ENCODE measurements around the gene SCGB3A2.

DNA sequence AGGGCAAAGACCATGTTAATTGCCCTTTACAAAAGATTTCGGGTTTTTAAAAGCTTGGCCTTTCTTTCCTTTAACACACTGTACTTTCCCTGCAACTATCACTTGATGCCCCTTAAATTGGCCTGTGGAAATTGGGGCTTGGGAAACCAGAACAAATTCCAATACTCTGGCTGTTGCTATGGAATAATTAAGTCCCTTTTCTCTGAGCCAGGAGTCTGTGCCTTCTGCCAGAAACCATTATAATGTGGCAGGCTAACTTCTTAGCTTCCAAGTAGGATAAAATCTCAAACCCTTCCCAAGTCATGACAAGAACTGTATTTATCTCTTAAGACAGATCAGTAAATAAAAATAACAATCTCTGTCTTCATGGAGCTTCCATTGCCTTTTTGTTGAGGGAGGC, 46.0 kb upstream of the SCGB3A2 start:
- TF ChIP-seq, protein P1, sequence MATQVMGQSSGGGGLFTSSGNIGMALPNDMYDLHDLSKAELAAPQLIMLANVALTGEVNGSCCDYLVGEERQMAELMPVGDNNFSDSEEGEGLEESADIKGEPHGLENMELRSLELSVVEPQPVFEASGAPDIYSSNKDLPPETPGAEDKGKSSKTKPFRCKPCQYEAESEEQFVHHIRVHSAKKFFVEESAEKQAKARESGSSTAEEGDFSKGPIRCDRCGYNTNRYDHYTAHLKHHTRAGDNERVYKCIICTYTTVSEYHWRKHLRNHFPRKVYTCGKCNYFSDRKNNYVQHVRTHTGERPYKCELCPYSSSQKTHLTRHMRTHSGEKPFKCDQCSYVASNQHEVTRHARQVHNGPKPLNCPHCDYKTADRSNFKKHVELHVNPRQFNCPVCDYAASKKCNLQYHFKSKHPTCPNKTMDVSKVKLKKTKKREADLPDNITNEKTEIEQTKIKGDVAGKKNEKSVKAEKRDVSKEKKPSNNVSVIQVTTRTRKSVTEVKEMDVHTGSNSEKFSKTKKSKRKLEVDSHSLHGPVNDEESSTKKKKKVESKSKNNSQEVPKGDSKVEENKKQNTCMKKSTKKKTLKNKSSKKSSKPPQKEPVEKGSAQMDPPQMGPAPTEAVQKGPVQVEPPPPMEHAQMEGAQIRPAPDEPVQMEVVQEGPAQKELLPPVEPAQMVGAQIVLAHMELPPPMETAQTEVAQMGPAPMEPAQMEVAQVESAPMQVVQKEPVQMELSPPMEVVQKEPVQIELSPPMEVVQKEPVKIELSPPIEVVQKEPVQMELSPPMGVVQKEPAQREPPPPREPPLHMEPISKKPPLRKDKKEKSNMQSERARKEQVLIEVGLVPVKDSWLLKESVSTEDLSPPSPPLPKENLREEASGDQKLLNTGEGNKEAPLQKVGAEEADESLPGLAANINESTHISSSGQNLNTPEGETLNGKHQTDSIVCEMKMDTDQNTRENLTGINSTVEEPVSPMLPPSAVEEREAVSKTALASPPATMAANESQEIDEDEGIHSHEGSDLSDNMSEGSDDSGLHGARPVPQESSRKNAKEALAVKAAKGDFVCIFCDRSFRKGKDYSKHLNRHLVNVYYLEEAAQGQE (IDR thresholded peaks at IDR 0.05; ENCODE audit: insufficient replicate concordance, low read depth) = no peak
- TF ChIP-seq, protein P2, sequence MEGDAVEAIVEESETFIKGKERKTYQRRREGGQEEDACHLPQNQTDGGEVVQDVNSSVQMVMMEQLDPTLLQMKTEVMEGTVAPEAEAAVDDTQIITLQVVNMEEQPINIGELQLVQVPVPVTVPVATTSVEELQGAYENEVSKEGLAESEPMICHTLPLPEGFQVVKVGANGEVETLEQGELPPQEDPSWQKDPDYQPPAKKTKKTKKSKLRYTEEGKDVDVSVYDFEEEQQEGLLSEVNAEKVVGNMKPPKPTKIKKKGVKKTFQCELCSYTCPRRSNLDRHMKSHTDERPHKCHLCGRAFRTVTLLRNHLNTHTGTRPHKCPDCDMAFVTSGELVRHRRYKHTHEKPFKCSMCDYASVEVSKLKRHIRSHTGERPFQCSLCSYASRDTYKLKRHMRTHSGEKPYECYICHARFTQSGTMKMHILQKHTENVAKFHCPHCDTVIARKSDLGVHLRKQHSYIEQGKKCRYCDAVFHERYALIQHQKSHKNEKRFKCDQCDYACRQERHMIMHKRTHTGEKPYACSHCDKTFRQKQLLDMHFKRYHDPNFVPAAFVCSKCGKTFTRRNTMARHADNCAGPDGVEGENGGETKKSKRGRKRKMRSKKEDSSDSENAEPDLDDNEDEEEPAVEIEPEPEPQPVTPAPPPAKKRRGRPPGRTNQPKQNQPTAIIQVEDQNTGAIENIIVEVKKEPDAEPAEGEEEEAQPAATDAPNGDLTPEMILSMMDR (IDR thresholded peaks at IDR 0.05; ENCODE audit: insufficient read depth, low read length) = no peak
- TF ChIP-seq POLR2AphosphoS5 (IDR thresholded peaks at IDR 0.05; ENCODE audit: low read depth) (no peak), GABPA (IDR thresholded peaks at IDR 0.05; ENCODE audit: low read depth) (no peak)

All from HL-60 (cell line).